ENCODE data around the gene GATAD2A.

Gene GATAD2A

GRCh38 chr19:19535311-19536191, 130.1 kb downstream of the GATAD2A start:
- CTCF ChIA-PET: interaction anchor here (0.9 to 12.9 kb wide), 5 partner anchors 17 to 112 kb away, joined by 3 to 279 read pairs (median 4); partner anchors contain the start of gene GMIP
- H3K4me3 ChIP-seq (ENCODE audit: low read depth, low read length): no peak overlapping the region
- TF ChIP-seq CTCF (IDR thresholded peaks at IDR 0.05; ENCODE audit: insufficient read depth, low read length, missing control alignments): no peak
- DNase-seq (ENCODE audit: low read depth, low spot score): no peak
- POLR2A ChIA-PET: no interaction called here

GRCh38 chr19:19537075-19538048, 131.9 kb downstream of the GATAD2A start:
- ChIA-PET POLR2A (no interaction called here), CTCF (interaction anchor here (2.8 to 12.9 kb wide), 2 partner anchors 17 to 110 kb away, joined by 8 to 279 read pairs; partner anchors contain the start of gene GMIP)
- H3K4me3 ChIP-seq (ENCODE audit: low read depth, low read length): no peak overlapping the region
- no peak for TF ChIP-seq CTCF (IDR thresholded peaks at IDR 0.05; ENCODE audit: insufficient read depth, low read length, missing control alignments)
- no peak for DNase-seq (ENCODE audit: low read depth, low spot score)

- ChIA-PET CTCF (interaction anchor here (3.5 to 12.9 kb wide), 2 partner anchors 15 to 109 kb away, joined by 29 to 279 read pairs; partner anchors contain the start of gene GMIP), POLR2A (no interaction called here)
- H3K4me3 ChIP-seq (ENCODE audit: low read depth, low read length): peak within 1 kb of the TSS; percentile 32; the same call in 1 of the 2 replicates
- DNase-seq (ENCODE audit: low read depth, low spot score): no peak
- TF ChIP-seq CTCF (IDR thresholded peaks at IDR 0.05; ENCODE audit: insufficient read depth, low read length, missing control alignments): no peak
Observed at GRCh38 chr19:19538061-19538784, 132.7 kb downstream of the GATAD2A start, which contains the start of gene CILP2. TSS of gene CILP2 (plus strand) at chr19:19538265. CDS start at chr19:19538350, 85 bp downstream.

- CTCF ChIA-PET: interaction anchor here (3.5 to 12.9 kb wide), 2 partner anchors 15 to 108 kb away, joined by 29 to 279 read pairs; partner anchors contain the start of gene GMIP
- no peak for DNase-seq (ENCODE audit: low read depth, low spot score)
- no peak for TF ChIP-seq CTCF (IDR thresholded peaks at IDR 0.05; ENCODE audit: insufficient read depth, low read length, missing control alignments)
- no peak overlapping the region for H3K4me3 ChIP-seq (ENCODE audit: low read depth, low read length)
- POLR2A ChIA-PET: no interaction called here
Observed at GRCh38 chr19:19538785-19539166, 133.3 kb downstream of the GATAD2A start.

- DNase-seq (ENCODE audit: low read depth, low spot score): no peak
- ChIA-PET CTCF (interaction anchor here (1.4 to 12.9 kb wide), 3 partner anchors 14 to 108 kb away, joined by 5 to 279 read pairs (median 29); partner anchors contain the start of gene GMIP), POLR2A (no interaction called here)
- no peak overlapping the region for H3K4me3 ChIP-seq (ENCODE audit: low read depth, low read length)
- TF ChIP-seq CTCF (IDR thresholded peaks at IDR 0.05; ENCODE audit: insufficient read depth, low read length, missing control alignments): no peak
Observed at GRCh38 chr19:19539698-19540063, 134.2 kb downstream of the GATAD2A start.

Data from AG04449 (cell line).